Endothelial cell of umbilical vein (primary cell): ENCODE data around the gene MYH7. TPM values are rescaled to one million over a fixed set of nuclear protein-coding genes. Genes with fewer than 3 reads are reported as not detected.

Experiments
- BruUV-seq: library from RNA; stranded (reverse); fragments of 400-500 nt; replicated peaks from 2 replicates; lab custom pipeline; 2021; lab: Mats Ljungman, UMichigan
- CTCF ChIA-PET: fragments of 300-600, 350-600 bp; sonication (Branson Sonifier 250); formaldehyde crosslinking; loops from one replicate; lab custom pipeline; 2021; ENCODE audit warnings: antibody characterized with exemption, inconsistent platforms; lab: Charles Lee
- POLR2A ChIA-PET: fragments of 300-600, 350-600 bp; sonication (Branson Sonifier 250); formaldehyde crosslinking; loops from one replicate; lab custom pipeline; 2021; ENCODE audit warnings: antibody characterized with exemption, inconsistent platforms; lab: Charles Lee
- DNase-seq: peaks from one replicate; pipeline ENCODE4 v3.0.0-alpha.2; 2011; ENCODE audit warnings: low read depth, low spot score
- FAIRE-seq: peaks from 2 replicates; lab custom pipeline; 2011; peaks lifted over from hg19 to GRCh38; lab: Jason Lieb, UNC
- H2AFZ ChIP-seq: 2 replicates; pipeline ENCODE4 v1.6.0; 2012; ENCODE audit warnings: low read depth, low read length, control low read depth, inconsistent platforms
- H3K27ac ChIP-seq: 2 replicates; pipeline ENCODE4 v1.5.1; 2011; ENCODE audit warnings: low read depth, mild to moderate bottlenecking, control low read depth, low read length, moderate library complexity; ENCODE audit not compliant: insufficient read depth
- H3K27me3 ChIP-seq, 2 experiments: 2 replicates each; pipeline versions ENCODE4 v1.6.0 to v1.6.1; 2011; ENCODE audit warnings: low read length in 2 of 2, mixed read lengths in 1 of 2; ENCODE audit not compliant: control insufficient read depth in 2 of 2, insufficient read depth in 2 of 2
- H3K36me3 ChIP-seq, 2 experiments: 2 replicates in 1 of 2; 3 replicates in 1 of 2; pipeline ENCODE4 v1.5.1; 2011; ENCODE audit warnings: low read length in 2 of 2, mild to moderate bottlenecking in 1 of 2, moderate library complexity in 1 of 2; ENCODE audit not compliant: control insufficient read depth in 2 of 2, insufficient read depth in 2 of 2; ENCODE audit errors: extremely low read depth in 1 of 2
- H3K4me1 ChIP-seq: 3 replicates; pipeline ENCODE4 v1.5.1; 2011; ENCODE audit warnings: mild to moderate bottlenecking, low read length; ENCODE audit not compliant: control insufficient read depth, insufficient read depth; ENCODE audit errors: extremely low read depth
- H3K4me2 ChIP-seq: 2 replicates; pipeline ENCODE4 v1.6.1; 2011; ENCODE audit warnings: low read length, control low read depth, mixed read lengths; ENCODE audit not compliant: insufficient read depth
- H3K4me3 ChIP-seq, 3 experiments: fragments of 200-600 bp in 1 of 3; sonication (generic), shearing (Covaris generic) in 1 of 3; replicated peaks in 1 of 3; 2 replicates each; pipeline ENCODE4 v1.5.1; 2011 to 2016; ENCODE audit warnings: control low read depth in 3 of 3, low read length in 3 of 3, mild to moderate bottlenecking in 2 of 3, inconsistent platforms in 1 of 3, low read depth in 1 of 3, moderate library complexity in 1 of 3; ENCODE audit not compliant: insufficient read depth in 1 of 3
- H3K79me2 ChIP-seq: 2 replicates; pipeline ENCODE4 v1.6.0; 2012; ENCODE audit warnings: low read length, inconsistent platforms; ENCODE audit not compliant: control insufficient read depth, insufficient read depth
- H3K9ac ChIP-seq: replicated peaks from 2 replicates; pipeline ENCODE3; 2011; ENCODE audit warnings: low read length, control low read depth; ENCODE audit not compliant: insufficient read depth; ENCODE audit errors: extremely low read depth
- H3K9me1 ChIP-seq: replicated peaks from 3 replicates; pipeline ENCODE4 v1.6.0; 2011; ENCODE audit warnings: mild to moderate bottlenecking, low read length; ENCODE audit not compliant: control insufficient read depth, insufficient read depth; ENCODE audit errors: extremely low read depth
- H3K9me3 ChIP-seq: replicated peaks from 2 replicates; pipeline ENCODE4 v1.5.1; 2012; ENCODE audit warnings: low read length, inconsistent platforms; ENCODE audit not compliant: control insufficient read depth, insufficient read depth
- H4K20me1 ChIP-seq: replicated peaks from 2 replicates; pipeline ENCODE3; 2011; ENCODE audit warnings: mild to moderate bottlenecking, low read length; ENCODE audit not compliant: control insufficient read depth, insufficient read depth; ENCODE audit errors: extremely low read depth
- CTCF ChIP-seq, 2 donors: IDR thresholded peaks; 1 replicate in 1 of 2; 2 replicates in 1 of 2; pipeline ENCODE4 v1.5.1; 2011; ENCODE audit warnings: low read length in 2 of 2, mild to moderate bottlenecking in 2 of 2, moderate library complexity in 2 of 2, control low read depth in 1 of 2, inconsistent platforms in 1 of 2, low read depth in 1 of 2; ENCODE audit not compliant: insufficient read depth in 1 of 2; ENCODE audit errors: extremely low read depth in 1 of 2
- EZH2 ChIP-seq: IDR thresholded peaks from 2 replicates; pipeline ENCODE4 v1.6.1; 2012; ENCODE audit warnings: borderline replicate concordance, low read depth, mild to moderate bottlenecking, moderate library complexity, low read length, inconsistent platforms; ENCODE audit not compliant: severe bottlenecking
- FOS ChIP-seq: IDR thresholded peaks from 2 replicates; pipeline ENCODE4 v1.6.1; 2011; ENCODE audit warnings: mild to moderate bottlenecking, low read length, moderate library complexity, borderline replicate concordance; ENCODE audit not compliant: insufficient read depth
- GATA2 ChIP-seq: IDR thresholded peaks from 2 replicates; pipeline ENCODE4 v1.7.0; 2011; ENCODE audit warnings: low read depth, mild to moderate bottlenecking, moderate library complexity, mixed read lengths, low read length; ENCODE audit not compliant: insufficient read length, insufficient read depth
- JUN ChIP-seq: IDR thresholded peaks from 2 replicates; pipeline ENCODE4 v1.6.1; 2011; ENCODE audit warnings: borderline replicate concordance, low read depth; ENCODE audit not compliant: insufficient read length, insufficient read depth
- MAX ChIP-seq: IDR thresholded peaks from 2 replicates; pipeline ENCODE4 v1.6.1; 2011; ENCODE audit not compliant: insufficient read depth, insufficient read length
- MYC ChIP-seq: IDR thresholded peaks from one replicate; pipeline ENCODE4 v1.6.1; 2011; ENCODE audit warnings: mild to moderate bottlenecking, low read depth, low read length
- POLR2A ChIP-seq: IDR thresholded peaks from 2 replicates; pipeline ENCODE4 v1.6.1; 2012; ENCODE audit warnings: low read depth, mild to moderate bottlenecking, control low read depth, low read length
- POLR2AphosphoS5 ChIP-seq: IDR thresholded peaks from 2 replicates; pipeline ENCODE4 v1.6.1; 2012; ENCODE audit warnings: low read depth, mild to moderate bottlenecking, control low read depth, low read length, moderate library complexity; ENCODE audit not compliant: insufficient read depth
- dilution Hi-C: fragments of 300-500 bp; cut with MboI; formaldehyde crosslinking; loops from one replicate; pipeline ENCODE4 v1.15.0; 2019; ENCODE audit warnings: low sequenced_read_pairs; ENCODE audit not compliant: extremely low pct_ligation_motif_present
- intact Hi-C: fragments of 100-400 bp; cut with micrococcal nuclease; formaldehyde crosslinking; loops from one replicate; pipeline ENCODE4 v1.10.0; 2022
- polyA plus RNA-seq, 4 experiments: library from polyadenylated mRNA; depleted of rRNA in 3 of 4; stranded (reverse) in 3 of 4; unstranded in 1 of 4; fragments of >200 nt; gene quantifications; 2 replicates each; pipeline versions ENCODE4 v1.2.1 to v1.2.3, GENCODE V29; 2011 to 2012; ENCODE audit warnings: missing spikeins in 1 of 4
- total RNA-seq: library from RNA; stranded (reverse); gene quantifications from 2 replicates; pipeline ENCODE4 v1.2.3, GENCODE V29; 2021

MYH7 gene
- total and polyA plus RNA-seq, 2 donors (not counting 3 experiments of a cell fraction or from before 2014, with no cell fraction given) = not detected

- Histone ChIP-seq H3K9me1 (no peaks in the 10 kb centered on the region), H2AFZ (no peak overlapping the region), H3K4me1 (no peaks in the 10 kb centered on the region), H3K4me2 (no peak overlapping the region), H3K4me3 (no peak overlapping the region), H3K79me2 (no peaks in the 10 kb centered on the region), H3K36me3 (no peaks in the 10 kb centered on the region), H4K20me1 (no peaks in the 10 kb centered on the region), H3K27ac (no peak overlapping the region), H3K9me3 (no peaks in the 10 kb centered on the region), H3K9ac (no peak overlapping the region), H3K27me3 (no peaks in the 10 kb centered on the region)
- BruUV-seq = no TSS peak
- CTCF ChIA-PET = interaction anchor here (1.1 kb wide), 1 partner anchor 9 kb away, joined by 4 read pairs; no protein-coding TSS in a partner anchor
- no peak for FAIRE-seq
- dilution Hi-C loops = no loop called here
- DNase-seq = no peak
- POLR2A ChIA-PET = no interaction called here
- TF ChIP-seq FOS (no peak), MAX (no peak), JUN (no peak), CTCF (IDR thresholded peaks at IDR 0.05; ENCODE audit: extremely low read depth in 1 of 2, insufficient read depth in 1 of 2, low read depth in 1 of 2, low read length in 2 of 2) (no peak), POLR2AphosphoS5 (no peak), POLR2A (no peak), EZH2 (no peak), MYC (no peak), GATA2 (no peak)
- intact Hi-C loops = no loop called here
These were observed 50.2 kb downstream of the MYH7 start for GRCh38 chr14:23385244-23385641.
